Lower leg skin (tissue), 4 donors: ENCODE results near the gene WDCP. TPM values are rescaled to one million over a fixed set of nuclear protein-coding genes. Genes with fewer than 3 reads are reported as not detected.

Experiments
- DNase-seq, 2 donors: peaks; one replicate each; pipeline ENCODE4 v3.0.0-alpha.2; 2019; ENCODE audit warnings: low spot score in 2 of 2
- H3K4me3 ChIP-seq: fragments of 200-600 bp; sonication (generic); 2 replicates; pipeline ENCODE4 v1.5.1; 2017; ENCODE audit warnings: mild to moderate bottlenecking, low read depth; ENCODE audit not compliant: poor library complexity, severe bottlenecking
- POLR2A ChIP-seq, 2 donors: fragments of 450-650 bp; IDR thresholded peaks; one replicate each; pipeline ENCODE4 v1.6.1; 2016 to 2017; ENCODE audit warnings: antibody characterized with exemption in 2 of 2, mild to moderate bottlenecking in 1 of 2, moderate library complexity in 1 of 2
- WGBS, 2 donors: methylation state at CpG; one replicate each; pipeline ENCODE4 v1.1.5; 2018; 5-methylcytosine and 5-hydroxymethylcytosine counted together
- intact Hi-C: fragments of 100-400 bp; cut with DNase I; formaldehyde crosslinking; loops from one replicate; pipeline ENCODE4 v1.15.0; 2023; ENCODE audit warnings: low total_unique reads
- total RNA-seq, 4 donors: library from RNA; depleted of rRNA; stranded (reverse); fragments of >200 nt; gene quantifications; one replicate each; pipeline ENCODE4 v1.1.0, GENCODE V29; 2016
- TF ChIP-seq, protein P1 (sequence below), 3 donors: fragments of 450-650 bp; IDR thresholded peaks; one replicate each; pipeline ENCODE4 v1.5.1; 2016; ENCODE audit warnings: antibody characterized with exemption in 3 of 3, mild to moderate bottlenecking in 3 of 3, moderate library complexity in 2 of 3

Gene WDCP
- total RNA-seq, 4 donors from 2014 or later = 2.6 to 4.9 (median 3.8) TPM

DNA sequence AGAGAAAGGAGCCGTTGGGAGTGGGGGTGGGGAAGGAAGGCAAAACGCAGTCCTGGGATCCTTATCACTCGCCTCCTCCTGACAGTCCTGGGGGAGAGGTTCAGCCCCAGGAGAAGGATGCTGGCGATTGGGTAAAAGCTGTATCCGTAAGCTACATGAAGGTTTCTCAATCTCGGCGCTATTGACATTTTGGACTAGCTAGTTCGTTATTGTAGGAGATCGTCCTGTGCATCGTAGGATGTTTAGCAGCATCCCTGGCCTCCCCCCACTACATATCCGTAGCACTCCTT, 38.0 kb upstream of the WDCP start:
- TF ChIP-seq, protein P1, sequence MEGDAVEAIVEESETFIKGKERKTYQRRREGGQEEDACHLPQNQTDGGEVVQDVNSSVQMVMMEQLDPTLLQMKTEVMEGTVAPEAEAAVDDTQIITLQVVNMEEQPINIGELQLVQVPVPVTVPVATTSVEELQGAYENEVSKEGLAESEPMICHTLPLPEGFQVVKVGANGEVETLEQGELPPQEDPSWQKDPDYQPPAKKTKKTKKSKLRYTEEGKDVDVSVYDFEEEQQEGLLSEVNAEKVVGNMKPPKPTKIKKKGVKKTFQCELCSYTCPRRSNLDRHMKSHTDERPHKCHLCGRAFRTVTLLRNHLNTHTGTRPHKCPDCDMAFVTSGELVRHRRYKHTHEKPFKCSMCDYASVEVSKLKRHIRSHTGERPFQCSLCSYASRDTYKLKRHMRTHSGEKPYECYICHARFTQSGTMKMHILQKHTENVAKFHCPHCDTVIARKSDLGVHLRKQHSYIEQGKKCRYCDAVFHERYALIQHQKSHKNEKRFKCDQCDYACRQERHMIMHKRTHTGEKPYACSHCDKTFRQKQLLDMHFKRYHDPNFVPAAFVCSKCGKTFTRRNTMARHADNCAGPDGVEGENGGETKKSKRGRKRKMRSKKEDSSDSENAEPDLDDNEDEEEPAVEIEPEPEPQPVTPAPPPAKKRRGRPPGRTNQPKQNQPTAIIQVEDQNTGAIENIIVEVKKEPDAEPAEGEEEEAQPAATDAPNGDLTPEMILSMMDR (IDR thresholded peaks at IDR 0.05) = no peak
- no peak for TF ChIP-seq POLR2A (IDR thresholded peaks at IDR 0.05)
- DNase-seq = no peak
- intact Hi-C loops = loop anchor here (10.0 kb wide), 2 partner anchors 150 to 260 kb away; no protein-coding TSS in a partner anchor
- peak overlapping the region; percentile 41 for H3K4me3 ChIP-seq
- 17 to 32% methylated on average over 11 of the region's 11 CpGs for WGBS, 2 donors

DNA sequence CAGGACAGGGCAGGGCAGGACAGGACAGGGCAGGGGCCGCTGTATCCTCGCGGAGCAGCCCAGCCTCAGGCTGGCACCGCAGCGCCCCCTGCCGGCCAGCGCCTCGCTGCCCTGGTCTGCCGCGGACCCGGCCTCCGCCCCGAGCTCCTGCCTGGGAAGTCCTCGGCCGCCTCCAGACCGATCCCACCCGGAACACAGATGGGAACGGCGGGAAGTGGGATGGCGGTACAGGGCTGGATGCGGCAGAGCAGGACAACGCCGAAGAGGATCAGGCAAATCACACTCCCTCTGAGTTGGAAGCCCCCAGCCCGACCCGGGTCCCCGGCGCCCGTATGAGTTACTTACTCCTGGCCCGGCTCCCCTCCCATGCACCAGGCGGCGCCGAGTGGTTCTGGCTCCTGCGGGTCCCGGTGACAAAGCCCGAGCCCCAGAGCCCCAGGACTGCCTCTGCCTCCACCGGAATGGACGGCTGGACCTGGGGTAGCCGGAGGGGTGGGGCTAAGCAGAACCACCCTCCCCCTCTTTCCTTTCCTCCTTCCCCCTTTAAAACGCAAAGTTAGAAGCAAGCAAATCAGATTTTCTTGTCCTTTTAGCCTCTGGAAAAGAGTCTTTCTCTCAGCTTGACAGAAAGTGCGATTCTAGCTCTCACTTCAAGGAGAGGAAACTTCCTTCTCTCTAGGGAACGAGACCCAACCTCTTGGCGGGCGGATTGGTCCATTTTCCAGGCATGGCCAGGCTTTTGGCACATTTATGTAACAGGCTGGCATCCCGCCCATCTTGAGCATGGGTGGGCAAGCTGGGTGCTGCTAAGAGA, 37.4 kb upstream of the WDCP start, which contains the start of gene TP53I3:
TSS of gene TP53I3 (minus strand) at position 449 of the 814 bp plus-strand sequence. CDS start 508 bp downstream, outside the sequence.
- intact Hi-C loops = loop anchor here (10.0 kb wide), 2 partner anchors 150 to 260 kb away; no protein-coding TSS in a partner anchor
- peak within 1 kb of the TSS; percentile 41 for H3K4me3 ChIP-seq
- TF ChIP-seq POLR2A (IDR thresholded peaks at IDR 0.05) = no peak
- TF ChIP-seq, protein P1 (IDR thresholded peaks at IDR 0.05) = peak in 2 of 3 donors; percentile 4 to 75
- 2% methylated on average over 38 to 44 of the region's 44 CpGs for WGBS, 2 donors
- DNase-seq = peak; percentile 79 to 98

DNA sequence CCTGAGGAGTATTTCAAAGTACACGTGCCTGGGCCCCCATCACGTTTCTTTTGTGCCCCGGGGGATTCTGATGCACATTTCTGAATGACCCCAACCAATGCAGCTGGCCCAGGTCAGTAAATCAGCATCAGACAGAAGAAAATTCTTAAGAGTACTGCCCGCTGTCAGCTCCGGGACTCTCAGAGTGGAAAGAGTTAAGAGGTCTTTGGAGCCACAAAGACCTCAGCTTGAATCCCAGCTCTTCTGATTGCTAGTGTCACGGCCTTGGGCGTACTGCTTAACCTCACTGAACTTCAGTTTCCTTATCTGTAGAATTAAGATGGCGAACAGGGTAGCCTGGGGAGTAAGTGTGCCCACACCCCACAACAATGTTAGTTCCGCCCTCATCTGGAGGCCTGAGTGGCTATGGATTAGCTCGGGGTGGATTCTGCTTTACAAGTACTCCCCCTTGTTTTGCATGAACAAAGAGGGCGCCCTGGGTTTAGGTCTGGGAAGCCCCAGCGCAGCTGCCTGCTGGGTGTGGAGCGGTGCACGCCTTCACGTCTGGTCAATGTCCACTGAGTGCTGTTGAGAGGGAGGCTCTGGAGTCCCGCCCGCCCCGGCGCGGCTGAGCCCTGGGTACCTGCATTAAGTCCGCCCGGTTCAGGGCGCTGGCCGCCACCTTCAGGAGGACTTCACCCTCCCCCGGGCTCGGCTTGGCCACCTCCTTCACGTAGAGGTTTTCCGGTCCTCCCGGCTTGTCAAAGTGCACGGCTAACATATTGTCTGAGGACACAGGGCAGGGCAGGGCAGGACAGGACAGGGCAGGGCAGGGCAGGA, 36.6 kb upstream of the WDCP start:
- peak overlapping the region; percentile 41 for H3K4me3 ChIP-seq
- intact Hi-C loops = loop anchor here (10.0 kb wide), 2 partner anchors 149 to 259 kb away; no protein-coding TSS in a partner anchor
- DNase-seq = peak; percentile 80 to 81
- WGBS, 2 donors = 8 to 12% methylated on average over 18 to 30 of the region's 30 CpGs
- no peak for TF ChIP-seq POLR2A (IDR thresholded peaks at IDR 0.05)
- TF ChIP-seq, protein P1 (IDR thresholded peaks at IDR 0.05) = no peak

DNA sequence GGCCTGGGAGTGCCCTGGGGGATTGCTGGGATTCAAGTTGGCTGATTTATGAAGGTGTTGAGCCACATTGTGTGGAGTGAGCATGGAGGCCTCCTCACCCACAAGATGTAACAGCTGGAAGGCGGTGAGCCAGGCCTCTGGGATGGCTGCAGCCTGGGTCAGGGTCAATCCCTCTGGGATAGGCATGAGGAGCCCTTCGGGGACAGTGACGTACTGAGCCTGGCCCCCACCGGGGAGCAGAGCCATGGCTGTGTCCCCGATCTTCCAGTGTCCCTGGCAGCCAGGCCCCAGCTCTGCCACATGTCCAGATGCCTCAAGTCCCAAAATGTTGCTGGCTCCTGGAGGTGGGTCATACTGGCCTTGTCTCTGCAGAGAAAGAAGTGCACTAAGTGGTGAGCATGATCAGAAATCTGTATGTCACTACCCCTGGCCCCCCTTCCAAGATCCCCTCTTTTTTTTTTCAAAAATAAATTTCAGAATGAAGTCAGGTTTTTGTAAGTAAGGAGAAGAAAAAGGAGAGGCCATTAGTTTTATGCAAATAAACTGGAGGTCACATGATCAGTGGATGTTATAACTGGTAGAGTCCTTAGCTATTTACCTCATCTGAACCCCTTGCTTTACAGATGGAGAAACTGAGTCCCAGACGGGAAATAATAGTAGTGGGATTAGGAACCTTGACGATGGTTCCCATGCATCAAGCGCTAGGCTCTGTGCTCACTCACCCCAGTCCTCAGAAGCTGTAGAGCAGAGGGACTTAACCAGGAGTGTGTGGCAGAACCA, 35.8 kb upstream of the WDCP start:
- intact Hi-C loops = loop anchor here (10.0 kb wide), 2 partner anchors 148 to 258 kb away; no protein-coding TSS in a partner anchor
- no peak for TF ChIP-seq POLR2A (IDR thresholded peaks at IDR 0.05)
- TF ChIP-seq, protein P1 (IDR thresholded peaks at IDR 0.05) = no peak
- DNase-seq = peak in 1 of 2 donors; percentile 80
- H3K4me3 ChIP-seq = no peak overlapping the region
- WGBS, 2 donors = 74 to 87% methylated on average over 8 of the region's 8 CpGs

DNA sequence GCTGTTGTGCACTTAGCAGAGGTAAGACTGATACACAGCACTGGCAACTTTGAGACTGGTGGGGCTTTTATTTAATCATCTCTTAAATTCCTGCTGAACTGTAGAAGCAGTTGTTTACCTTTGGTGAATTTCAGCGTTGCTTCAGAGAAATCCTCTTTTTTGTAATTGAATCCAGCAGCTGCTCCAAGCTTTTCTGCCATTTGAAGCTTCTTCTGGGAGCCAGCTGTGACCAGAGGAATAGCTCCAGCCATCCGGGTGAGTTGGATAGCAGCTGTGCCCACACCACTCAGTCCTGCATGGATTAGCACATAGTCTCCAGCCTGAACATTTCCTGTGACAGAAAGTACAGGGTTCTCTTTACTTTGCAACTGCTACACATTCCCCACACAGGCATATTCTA, 33.5 kb upstream of the WDCP start:
- WGBS, 2 donors = 54 to 76% methylated on average over 2 of the region's 2 CpGs
- intact Hi-C loops = loop anchor here (10.0 kb wide), 2 partner anchors 146 to 256 kb away; no protein-coding TSS in a partner anchor
- no peak for DNase-seq

More for the DNA sequence above, 33.5 kb upstream of the WDCP start:
- H3K4me3 ChIP-seq = no peak overlapping the region
- TF ChIP-seq, protein P1 (IDR thresholded peaks at IDR 0.05) = no peak
- no peak for TF ChIP-seq POLR2A (IDR thresholded peaks at IDR 0.05)
